Transverse colon (tissue), 4 donors: ENCODE measurements around the gene NPLOC4. TPM values are rescaled to one million over a fixed set of nuclear protein-coding genes. Genes with fewer than 3 reads are reported as not detected.

Experiments
- DNase-seq: peaks from one replicate; pipeline ENCODE4 v3.0.0-alpha.2; 2019
- H3K27ac ChIP-seq, 4 donors: fragments of 200-600 bp; sonication (generic); 2 replicates each; pipeline ENCODE4 v1.5.1; 2016 to 2018; ENCODE audit warnings: inconsistent platforms in 4 of 4
- H3K27me3 ChIP-seq: fragments of 200-600 bp; sonication (generic); 2 replicates; pipeline ENCODE4 v1.5.1; 2017; ENCODE audit warnings: inconsistent platforms
- H3K36me3 ChIP-seq, 4 donors: fragments of 200-600 bp; sonication (generic); 2 replicates each; pipeline ENCODE4 v1.5.1; 2017 to 2019; ENCODE audit warnings: inconsistent platforms in 4 of 4
- H3K4me1 ChIP-seq, 4 donors: fragments of 200-600 bp; sonication (generic); 2 replicates each; pipeline ENCODE4 v1.5.1; 2017 to 2020; ENCODE audit warnings: inconsistent platforms in 4 of 4
- H3K4me3 ChIP-seq, 4 donors: fragments of 200-600 bp; sonication (generic); 1 replicate in 1 of 4; 2 replicates in 3 of 4; pipeline versions ENCODE4 v1.5.1 to v1.6.1; 2017 to 2019; ENCODE audit warnings: inconsistent platforms in 4 of 4
- H3K9me3 ChIP-seq, 2 donors: fragments of 200-600 bp; sonication (generic); 2 replicates each; pipeline ENCODE4 v1.5.1; 2017 to 2019; ENCODE audit warnings: inconsistent platforms in 2 of 2
- CTCF ChIP-seq, 5 experiments: fragments of 200-600 bp in 3 of 5; fragments of 450-650 bp in 2 of 5; sonication (generic) in 3 of 5; IDR thresholded peaks; 1 replicate in 2 of 5; 2 replicates in 3 of 5; pipeline ENCODE4 v1.5.1; 2016 to 2017; ENCODE audit warnings: antibody characterized with exemption in 5 of 5, inconsistent platforms in 3 of 5, mild to moderate bottlenecking in 2 of 5, moderate library complexity in 1 of 5
- EP300 ChIP-seq: sonication (generic); formaldehyde crosslinking; IDR thresholded peaks from one replicate; pipeline ENCODE4 v1.6.1; 2017; ENCODE audit warnings: antibody characterized with exemption, low read depth
- POLR2A ChIP-seq: fragments of 450-650 bp; IDR thresholded peaks from one replicate; pipeline ENCODE4 v1.6.1; 2016; ENCODE audit warnings: antibody characterized with exemption, mild to moderate bottlenecking, moderate library complexity
- POLR2AphosphoS5 ChIP-seq, 3 donors: sonication (generic); formaldehyde crosslinking; IDR thresholded peaks; one replicate each; pipeline ENCODE4 v1.6.1; 2016; ENCODE audit warnings: antibody characterized with exemption in 3 of 3
- WGBS, 2 donors: methylation state at CpG; one replicate each; pipeline ENCODE4 v1.1.5; 2018; ENCODE audit warnings: low coverage in 1 of 2; 5-methylcytosine and 5-hydroxymethylcytosine counted together
- in situ Hi-C, 4 donors: fragments of 200-750 bp; cut with MboI; loops; one replicate each; pipeline versions ENCODE4 v1.15.0 to v1.15.1; 2017; ENCODE audit warnings: low sequenced_read_pairs in 3 of 4, low pct_ligation_motif_present in 1 of 4, low pct_unique_long_range_greater_than_20kb in 1 of 4
- intact Hi-C: fragments of 100-400 bp; cut with DNase I; formaldehyde crosslinking; loops from one replicate; pipeline ENCODE4 v1.15.1; 2023; ENCODE audit warnings: low total_unique reads
- total RNA-seq, 4 donors: library from RNA; depleted of rRNA; stranded (reverse); fragments of >200 nt; gene quantifications; one replicate each; pipeline ENCODE4 v1.1.0, GENCODE V29; 2016

The NPLOC4 gene
- total RNA-seq, 4 donors from 2014 or later, result 59.9 to 323 (median 84.6) TPM

GRCh38 chr17:81539961-81540675 lies 96.8 kb downstream of the NPLOC4 start:
- H3K36me3 ChIP-seq, result peaks cover 0 to 17% (median under 1%) of the 10 kb centered on the region in 4 donors
- no peak for TF ChIP-seq EP300
- no peak for TF ChIP-seq POLR2AphosphoS5 (IDR thresholded peaks at IDR 0.05)
- TF ChIP-seq CTCF (IDR thresholded peaks at IDR 0.05), result no peak
- TF ChIP-seq POLR2A, result no peak
- H3K4me1 ChIP-seq, result peaks cover 7 to 17% (median 11%) of the 10 kb centered on the region in 4 donors
- in situ Hi-C loops (no loop called here), intact Hi-C loops (loop anchor here (10.0 kb wide), 1 partner anchor 285 kb away; no protein-coding TSS in a partner anchor)
- peaks cover 25% of the 10 kb centered on the region for H3K27me3 ChIP-seq
- H3K4me3 ChIP-seq, result no peak overlapping the region
- H3K9me3 ChIP-seq, result no peaks in the 10 kb centered on the region
- no peak overlapping the region for H3K27ac ChIP-seq
- WGBS, 2 donors, result 85 to 96% methylated on average over 4 to 28 of the region's 28 CpGs
- DNase-seq, result no peak

GRCh38 chr17:81539571-81539900 lies 97.4 kb downstream of the NPLOC4 start:
- TF ChIP-seq CTCF (IDR thresholded peaks at IDR 0.05), result no peak
- TF ChIP-seq POLR2AphosphoS5 (IDR thresholded peaks at IDR 0.05), result no peak
- TF ChIP-seq POLR2A, result no peak
- no peak for TF ChIP-seq EP300
- peaks cover 0 to 11% (median 0%) of the 10 kb centered on the region in 4 donors for H3K36me3 ChIP-seq
- H3K4me3 ChIP-seq, result no peak overlapping the region
- no peak overlapping the region for H3K27ac ChIP-seq
- intact Hi-C loops, result loop anchor here (10.0 kb wide), 1 partner anchor 285 kb away; no protein-coding TSS in a partner anchor
- peaks cover 7 to 17% (median 11%) of the 10 kb centered on the region in 4 donors for H3K4me1 ChIP-seq
- H3K27me3 ChIP-seq, result peaks cover 25% of the 10 kb centered on the region
- in situ Hi-C loops, result no loop called here
- H3K9me3 ChIP-seq, result no peaks in the 10 kb centered on the region
- DNase-seq, result no peak
- WGBS, 2 donors, result 82% methylated on average over 9 of the region's 10 CpGs; no CpG with 5 or more reads in 1 of the 2 donors

DNA sequence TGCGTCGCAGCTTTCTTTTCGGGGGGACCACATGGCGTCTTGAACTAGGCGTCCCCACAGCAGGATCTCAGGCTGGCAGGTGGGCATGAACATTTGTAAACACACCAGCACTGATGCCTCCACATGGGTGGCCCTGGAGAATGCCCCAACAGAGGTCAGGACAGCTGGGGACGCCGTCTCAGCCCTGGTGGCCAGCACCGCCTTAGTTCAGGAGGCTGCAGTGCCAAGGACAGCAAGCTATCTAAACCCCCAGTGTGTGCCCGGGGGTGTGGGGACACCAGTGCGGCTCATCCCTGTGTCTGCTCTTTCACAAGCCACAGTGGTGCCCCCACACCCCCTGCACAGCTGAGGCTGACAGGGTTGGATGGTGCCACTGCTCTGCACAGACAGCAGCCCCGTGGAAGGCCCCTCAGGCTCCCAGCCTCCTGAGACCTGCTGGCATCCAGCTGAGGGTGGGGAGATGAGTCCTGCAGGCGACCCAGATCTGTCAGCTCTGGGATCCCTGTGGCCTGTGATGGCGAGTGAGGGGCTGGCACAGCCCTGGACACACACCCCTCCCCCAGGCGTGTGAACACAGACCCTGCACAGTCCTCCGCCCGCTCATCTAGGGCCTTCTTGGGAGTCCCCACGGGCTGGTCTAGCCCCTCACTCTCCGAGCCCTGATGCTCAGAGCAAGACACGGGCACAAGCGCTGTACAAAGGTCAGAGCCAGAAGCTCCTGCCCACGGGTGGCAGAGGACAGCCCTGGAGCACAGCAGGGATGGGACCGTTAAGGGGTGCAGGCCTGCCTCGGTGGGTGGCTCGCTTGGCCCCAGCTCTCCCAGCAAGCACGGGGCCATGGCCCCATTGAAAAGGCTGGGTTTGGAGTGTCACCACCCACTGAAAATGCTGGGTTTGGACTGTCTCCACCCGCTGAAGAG lies 98.0 kb downstream of the NPLOC4 start:
- in situ Hi-C loops, result no loop called here
- Histone ChIP-seq H3K27ac (no peak overlapping the region), H3K4me3 (no peak overlapping the region), H3K9me3 (no peaks in the 10 kb centered on the region), H3K4me1 (peaks cover 7 to 17% (median 11%) of the 10 kb centered on the region in 4 donors), H3K27me3 (peaks cover 25% of the 10 kb centered on the region), H3K36me3 (peaks cover 0 to 10% (median 0%) of the 10 kb centered on the region in 4 donors)
- no peak for DNase-seq
- intact Hi-C loops, result loop anchor here (10.0 kb wide), 1 partner anchor 284 kb away; no protein-coding TSS in a partner anchor
- WGBS, 2 donors, result 89% methylated on average over 23 of the region's 26 CpGs; no CpG with 5 or more reads in 1 of the 2 donors
- TF ChIP-seq POLR2AphosphoS5 (IDR thresholded peaks at IDR 0.05) (no peak), POLR2A (no peak), CTCF (IDR thresholded peaks at IDR 0.05) (no peak), EP300 (no peak)
